Right atrium auricular region (tissue), 2 donors: ENCODE results near the gene COL2A1. TPM values are rescaled to one million over a fixed set of nuclear protein-coding genes. Genes with fewer than 3 reads are reported as not detected.

Experiments used
- DNase-seq: peaks from one replicate; pipeline ENCODE4 v3.0.0-alpha.2; 2019; ENCODE audit warnings: low spot score
- H3K27ac ChIP-seq, 2 donors: fragments of 200-600 bp; sonication (generic); 1 replicate in 1 of 2; 2 replicates in 1 of 2; pipeline ENCODE4 v1.5.1; 2016 to 2019
- H3K27me3 ChIP-seq, 2 donors: fragments of 200-600 bp; sonication (generic); one replicate each; pipeline versions ENCODE4 v1.5.1 to v1.6.0; 2017 to 2019
- H3K36me3 ChIP-seq: fragments of 200-600 bp; sonication (generic); one replicate; pipeline ENCODE4 v1.5.1; 2016
- H3K4me1 ChIP-seq, 2 donors: fragments of 200-600 bp; sonication (generic); one replicate each; pipeline versions ENCODE4 v1.5.1 to v1.6.0; 2017 to 2019
- H3K4me3 ChIP-seq, 2 donors: fragments of 200-600 bp; sonication (generic); 1 replicate in 1 of 2; 2 replicates in 1 of 2; pipeline ENCODE4 v1.5.1; 2017 to 2019; ENCODE audit warnings: mild to moderate bottlenecking in 1 of 2, moderate library complexity in 1 of 2
- H3K9me3 ChIP-seq, 2 donors: fragments of 200-600 bp; sonication (generic); one replicate each; pipeline ENCODE4 v1.5.1; 2019
- CTCF ChIP-seq, 2 donors: fragments of 200-600 bp; sonication (generic); IDR thresholded peaks; one replicate each; pipeline ENCODE4 v1.5.1; 2019; ENCODE audit warnings: antibody characterized with exemption in 2 of 2
- total RNA-seq, 2 donors: library from RNA; depleted of rRNA; stranded (reverse); fragments of >200 nt; gene quantifications; one replicate each; pipeline ENCODE4 v1.1.0, GENCODE V29; 2016

COL2A1 gene
- total RNA-seq, 2 donors from 2014 or later: not detected

- H3K27me3 ChIP-seq: no peaks in the 10 kb centered on the region
- no peak overlapping the region for H3K27ac ChIP-seq
- no peaks in the 10 kb centered on the region for H3K9me3 ChIP-seq
- no peak for DNase-seq
- H3K36me3 ChIP-seq: no peaks in the 10 kb centered on the region
- H3K4me3 ChIP-seq: no peak overlapping the region
- H3K4me1 ChIP-seq: no peaks in the 10 kb centered on the region
- TF ChIP-seq CTCF (IDR thresholded peaks at IDR 0.05): no peak
Measured at GRCh38 chr12:47977772-47978597, 26.3 kb downstream of the COL2A1 start.

- no peak overlapping the region for H3K4me3 ChIP-seq
- no peak for TF ChIP-seq CTCF (IDR thresholded peaks at IDR 0.05)
- DNase-seq: no peak
Measured at GRCh38 chr12:47977046-47977771, 27.1 kb downstream of the COL2A1 start.

GRCh38 chr12:47975816-47976215 is 28.5 kb downstream of the COL2A1 start:
- no peaks in the 10 kb centered on the region for H3K4me1 ChIP-seq
- H3K27me3 ChIP-seq: no peaks in the 10 kb centered on the region
- no peak overlapping the region for H3K27ac ChIP-seq
- no peaks in the 10 kb centered on the region for H3K36me3 ChIP-seq
- no peaks in the 10 kb centered on the region for H3K9me3 ChIP-seq
- no peak for DNase-seq
- H3K4me3 ChIP-seq: no peak overlapping the region
- TF ChIP-seq CTCF (IDR thresholded peaks at IDR 0.05): no peak

More at GRCh38 chr12:47977046-47977771, 27.1 kb downstream of the COL2A1 start:
- Histone ChIP-seq H3K36me3 (no peaks in the 10 kb centered on the region), H3K27ac (no peak overlapping the region), H3K4me1 (no peaks in the 10 kb centered on the region), H3K27me3 (no peaks in the 10 kb centered on the region), H3K9me3 (no peaks in the 10 kb centered on the region)

- H3K4me3 ChIP-seq: no peak overlapping the region
- H3K4me1 ChIP-seq: no peaks in the 10 kb centered on the region
- DNase-seq: no peak
- no peak overlapping the region for H3K27ac ChIP-seq
- H3K36me3 ChIP-seq: no peaks in the 10 kb centered on the region
- H3K9me3 ChIP-seq: no peaks in the 10 kb centered on the region
- H3K27me3 ChIP-seq: no peaks in the 10 kb centered on the region
- no peak for TF ChIP-seq CTCF (IDR thresholded peaks at IDR 0.05)
Measured at GRCh38 chr12:47975036-47975620, 29.1 kb downstream of the COL2A1 start.

- no peaks in the 10 kb centered on the region for H3K27me3 ChIP-seq
- H3K9me3 ChIP-seq: no peaks in the 10 kb centered on the region
- no peak for TF ChIP-seq CTCF (IDR thresholded peaks at IDR 0.05)
- no peaks in the 10 kb centered on the region for H3K36me3 ChIP-seq
- DNase-seq: no peak
- H3K4me3 ChIP-seq: no peak overlapping the region
- no peaks in the 10 kb centered on the region for H3K4me1 ChIP-seq
- no peak overlapping the region for H3K27ac ChIP-seq
Measured at GRCh38 chr12:47973870-47974269, 30.4 kb downstream of the COL2A1 start.
